Measurements from ENCODE around the gene PDCD6IP. TPM values are rescaled to one million over a fixed set of nuclear protein-coding genes. Genes with fewer than 3 reads are reported as not detected.

Gene PDCD6IP
- total and polyA plus RNA-seq, 7 donors = 51.1 to 125 (median 97.6) TPM

- WGBS, 2 donors = 83 to 84% methylated on average over 2 of the region's 2 CpGs
- DNase-seq = no peak
- H3K9me3 ChIP-seq = no peaks in the 10 kb centered on the region
- H3K27me3 ChIP-seq = no peaks in the 10 kb centered on the region
- no peak for TF ChIP-seq POLR2AphosphoS5 (IDR thresholded peaks at IDR 0.05)
- TF ChIP-seq POLR2A (IDR thresholded peaks at IDR 0.05) = no peak
- TF ChIP-seq EP300 (IDR thresholded peaks at IDR 0.05) = no peak
- H3K4me3 ChIP-seq = no peak overlapping the region
- no peaks in the 10 kb centered on the region for H3K4me1 ChIP-seq
- intact Hi-C loops (cut with DNase I) = no loop called here
- H3K27ac ChIP-seq = no peak overlapping the region
- no peaks in the 10 kb centered on the region for H3K36me3 ChIP-seq
These were observed 111.6 kb downstream of the PDCD6IP start for GRCh38 chr3:33910031-33910430.

- Histone ChIP-seq H3K4me3 (no peak overlapping the region), H3K27me3 (no peaks in the 10 kb centered on the region), H3K4me1 (no peaks in the 10 kb centered on the region), H3K36me3 (no peaks in the 10 kb centered on the region), H3K9me3 (no peaks in the 10 kb centered on the region), H3K27ac (no peak overlapping the region)
- DNase-seq = no peak
- 89 to 90% methylated on average over 4 of the region's 4 CpGs for WGBS, 2 donors
- intact Hi-C loops (cut with DNase I) = no loop called here
- TF ChIP-seq POLR2AphosphoS5 (IDR thresholded peaks at IDR 0.05) = no peak
- no peak for TF ChIP-seq CTCF (IDR thresholded peaks at IDR 0.05)
- TF ChIP-seq EP300 (IDR thresholded peaks at IDR 0.05) = no peak
- no peak for TF ChIP-seq POLR2A (IDR thresholded peaks at IDR 0.05)
These were observed 113.3 kb downstream of the PDCD6IP start for GRCh38 chr3:33911525-33912322.

GRCh38 chr3:33914212-33914611, 115.8 kb downstream of the PDCD6IP start:
- no peak for DNase-seq
- no peaks in the 10 kb centered on the region for H3K9me3 ChIP-seq
- H3K4me3 ChIP-seq = no peak overlapping the region
- H3K36me3 ChIP-seq = no peaks in the 10 kb centered on the region
- H3K4me1 ChIP-seq = no peaks in the 10 kb centered on the region
- TF ChIP-seq CTCF (IDR thresholded peaks at IDR 0.05) (no peak), POLR2A (IDR thresholded peaks at IDR 0.05) (no peak), POLR2AphosphoS5 (IDR thresholded peaks at IDR 0.05) (no peak), EP300 (IDR thresholded peaks at IDR 0.05) (no peak)
- WGBS, 2 donors = 83 to 89% methylated on average over 2 of the region's 2 CpGs
- H3K27me3 ChIP-seq = no peaks in the 10 kb centered on the region
- intact Hi-C loops (cut with DNase I) = no loop called here
- no peak overlapping the region for H3K27ac ChIP-seq

GRCh38 chr3:33914731-33915379, 116.4 kb downstream of the PDCD6IP start:
- TF ChIP-seq EP300 (IDR thresholded peaks at IDR 0.05) = no peak
- no peak for TF ChIP-seq CTCF (IDR thresholded peaks at IDR 0.05)
- no peak for TF ChIP-seq POLR2AphosphoS5 (IDR thresholded peaks at IDR 0.05)
- TF ChIP-seq POLR2A (IDR thresholded peaks at IDR 0.05) = no peak
- Histone ChIP-seq H3K27ac (no peak overlapping the region), H3K36me3 (no peaks in the 10 kb centered on the region), H3K9me3 (no peaks in the 10 kb centered on the region), H3K27me3 (no peaks in the 10 kb centered on the region), H3K4me1 (no peaks in the 10 kb centered on the region), H3K4me3 (no peak overlapping the region)
- intact Hi-C loops (cut with DNase I) = no loop called here
- DNase-seq = no peak
- 65 to 72% methylated on average over 12 of the region's 12 CpGs for WGBS, 2 donors

GRCh38 chr3:33915796-33916546, 117.5 kb downstream of the PDCD6IP start:
- H3K27ac ChIP-seq = no peak overlapping the region
- no peaks in the 10 kb centered on the region for H3K4me1 ChIP-seq
- intact Hi-C loops (cut with DNase I) = no loop called here
- 44 to 65% methylated on average over 9 of the region's 9 CpGs for WGBS, 2 donors
- no peak for TF ChIP-seq CTCF (IDR thresholded peaks at IDR 0.05)
- TF ChIP-seq POLR2AphosphoS5 (IDR thresholded peaks at IDR 0.05) = no peak
- no peak for TF ChIP-seq POLR2A (IDR thresholded peaks at IDR 0.05)
- no peak for TF ChIP-seq EP300 (IDR thresholded peaks at IDR 0.05)
- H3K4me3 ChIP-seq = no peak overlapping the region
- H3K9me3 ChIP-seq = no peaks in the 10 kb centered on the region
- DNase-seq = no peak
- H3K27me3 ChIP-seq = no peaks in the 10 kb centered on the region
- H3K36me3 ChIP-seq = no peaks in the 10 kb centered on the region
